Astrocyte (in vitro differentiated cells and primary cell): ENCODE measurements around the gene CLBA1. TPM values are rescaled to one million over a fixed set of nuclear protein-coding genes. Genes with fewer than 3 reads are reported as not detected.
"Not testable (repeated sequence)": the region's sequence is repeated elsewhere in the genome, so short reads cannot be mapped to it uniquely, and the experiment has no call there.

ENCODE experiments used
- DNase-seq: peaks from one replicate; pipeline ENCODE4 v3.0.0-alpha.2; 2010; ENCODE audit warnings: low read depth
- FAIRE-seq: peaks from 2 replicates; lab custom pipeline; 2011; peaks lifted over from hg19 to GRCh38; lab: Jason Lieb, UNC
- H2AFZ ChIP-seq: 2 replicates; pipeline ENCODE4 v1.6.0; 2012; ENCODE audit warnings: low read depth, low read length, inconsistent platforms
- H3K27ac ChIP-seq: 2 replicates; pipeline ENCODE4 v1.5.1; 2011; ENCODE audit warnings: low read depth, low read length, inconsistent platforms
- H3K27me3 ChIP-seq: 2 replicates; pipeline ENCODE4 v1.6.0; 2011; ENCODE audit warnings: low read length, inconsistent platforms; ENCODE audit not compliant: insufficient read depth
- H3K36me3 ChIP-seq: 2 replicates; pipeline ENCODE4 v1.5.1; 2011; ENCODE audit warnings: low read length, inconsistent platforms; ENCODE audit not compliant: insufficient read depth
- H3K4me1 ChIP-seq: 2 replicates; pipeline ENCODE4 v1.5.1; 2011; ENCODE audit warnings: low read length, inconsistent platforms; ENCODE audit not compliant: insufficient read depth
- H3K4me2 ChIP-seq: 2 replicates; pipeline ENCODE4 v1.6.0; 2012; ENCODE audit warnings: low read length, inconsistent platforms
- H3K4me3 ChIP-seq: 2 replicates; pipeline ENCODE4 v1.5.1; 2011; ENCODE audit warnings: low read depth, mild to moderate bottlenecking, low read length, inconsistent platforms; ENCODE audit not compliant: insufficient read depth
- H3K79me2 ChIP-seq: 2 replicates; pipeline ENCODE4 v1.6.0; 2012; ENCODE audit warnings: mild to moderate bottlenecking, low read length, inconsistent platforms; ENCODE audit not compliant: insufficient read depth
- H3K9ac ChIP-seq: 2 replicates; pipeline ENCODE4 v1.6.0; 2012; ENCODE audit warnings: mild to moderate bottlenecking, low read length, inconsistent platforms
- H3K9me3 ChIP-seq: 2 replicates; pipeline ENCODE4 v1.5.1; 2012; ENCODE audit warnings: low read depth, mild to moderate bottlenecking, low read length, inconsistent platforms; ENCODE audit not compliant: insufficient read depth
- H4K20me1 ChIP-seq: 2 replicates; pipeline ENCODE4 v1.6.0; 2012; ENCODE audit warnings: low read length, inconsistent platforms; ENCODE audit not compliant: insufficient read depth
- H3K27ac Mint-ChIP-seq: one replicate; pipeline ENCODE4 v1.8.0; 2021; ENCODE audit warnings: mild to moderate bottlenecking, mixed read lengths; ENCODE audit not compliant: unreplicated experiment
- H3K27me3 Mint-ChIP-seq: one replicate; pipeline ENCODE4 v1.8.0; 2021; ENCODE audit warnings: low read depth, mixed read lengths; ENCODE audit not compliant: unreplicated experiment
- H3K36me3 Mint-ChIP-seq: one replicate; pipeline ENCODE4 v1.8.0; 2021; ENCODE audit warnings: low read depth, mixed read lengths; ENCODE audit not compliant: unreplicated experiment
- H3K4me1 Mint-ChIP-seq: one replicate; pipeline ENCODE4 v1.8.0; 2021; ENCODE audit warnings: low read depth, mixed read lengths; ENCODE audit not compliant: unreplicated experiment
- H3K4me3 Mint-ChIP-seq: one replicate; pipeline ENCODE4 v1.8.0; 2021; ENCODE audit warnings: mild to moderate bottlenecking, moderate library complexity, mixed read lengths; ENCODE audit not compliant: unreplicated experiment
- H3K9me3 Mint-ChIP-seq: one replicate; pipeline ENCODE4 v1.8.0; 2021; ENCODE audit warnings: mild to moderate bottlenecking, mixed read lengths; ENCODE audit not compliant: unreplicated experiment
- CTCF ChIP-seq: IDR thresholded peaks from 2 replicates; pipeline ENCODE4 v1.5.1; 2011; ENCODE audit warnings: low read depth, mild to moderate bottlenecking, inconsistent platforms, low read length, moderate library complexity; ENCODE audit not compliant: insufficient read depth
- EZH2 ChIP-seq: IDR thresholded peaks from 2 replicates; pipeline ENCODE4 v1.6.1; 2012; ENCODE audit warnings: mild to moderate bottlenecking, low read length, inconsistent platforms; ENCODE audit not compliant: insufficient read depth
- total RNA-seq: library from RNA; stranded (reverse); gene quantifications from 2 replicates; pipeline ENCODE4 v1.2.1, GENCODE V29; 2021

CLBA1 gene
- total RNA-seq, 1 donor from 2014 or later, result 6.3 TPM

GRCh38 chr14:104948736-104949031, 36.9 kb upstream of the CLBA1 start:
- Histone ChIP-seq H3K9ac (no peak overlapping the region), H2AFZ (no peak overlapping the region), H3K79me2 (no peaks in the 10 kb centered on the region), H3K27ac (no peak overlapping the region), H3K9me3 (no peaks in the 10 kb centered on the region), H4K20me1 (no peaks in the 10 kb centered on the region), H3K27me3 (no peaks in the 10 kb centered on the region), H3K36me3 (no peaks in the 10 kb centered on the region), H3K4me3 (no peak overlapping the region), H3K4me1 (no peaks in the 10 kb centered on the region), H3K4me2 (no peak overlapping the region)
- Mint-ChIP-seq H3K36me3 (peaks cover 15% of the 10 kb centered on the region), H3K4me1 (no peaks in the 10 kb centered on the region), H3K9me3 (peaks cover 2% of the 10 kb centered on the region), H3K4me3 (no peak overlapping the region), H3K27me3 (peaks cover 3% of the 10 kb centered on the region), H3K27ac (no peak overlapping the region)
- DNase-seq, result no peak
- TF ChIP-seq EZH2 (no peak), CTCF (no peak)
- FAIRE-seq, result no peak

GRCh38 chr14:104949406-104949955, 36.1 kb upstream of the CLBA1 start:
- not testable (repeated sequence) for H3K9ac ChIP-seq, H3K4me3 Mint-ChIP-seq, H3K36me3 ChIP-seq, H3K9me3 Mint-ChIP-seq, H3K4me2 ChIP-seq, H3K4me1 ChIP-seq, H2AFZ ChIP-seq, H3K27ac Mint-ChIP-seq, FAIRE-seq, H3K9me3 ChIP-seq, H3K27me3 Mint-ChIP-seq, H3K27me3 ChIP-seq, H3K79me2 ChIP-seq, DNase-seq, H3K4me3 ChIP-seq, H3K4me1 Mint-ChIP-seq, H3K27ac ChIP-seq, H4K20me1 ChIP-seq
- peaks cover 18% of the 10 kb centered on the region for H3K36me3 Mint-ChIP-seq

DNA sequence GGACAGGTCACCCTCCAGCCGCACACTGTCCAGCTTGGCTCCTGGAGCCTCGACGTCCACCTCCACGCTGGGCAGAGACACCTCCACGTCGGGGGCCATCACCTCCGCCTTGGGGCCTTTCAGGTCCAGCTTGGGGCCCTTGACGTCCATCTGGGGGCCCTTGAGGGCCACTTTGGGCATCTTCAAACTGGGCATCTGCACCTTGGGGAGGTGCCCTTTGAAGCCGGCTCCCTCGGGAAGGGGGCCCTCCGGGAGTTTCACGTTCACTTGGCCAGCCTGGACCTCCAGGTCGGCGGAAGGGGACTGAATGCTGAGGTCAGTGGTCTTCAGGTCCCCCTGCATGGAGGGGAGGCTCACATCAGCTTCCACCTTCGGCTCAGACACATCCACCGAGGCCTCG, 35.6 kb upstream of the CLBA1 start:
- Mint-ChIP-seq H3K27me3 (peaks cover 3% of the 10 kb centered on the region), H3K9me3 (peaks cover 2% of the 10 kb centered on the region), H3K36me3 (peaks cover 19% of the 10 kb centered on the region), H3K4me1 (no peaks in the 10 kb centered on the region), H3K27ac (no peak overlapping the region), H3K4me3 (no peak overlapping the region)
- Histone ChIP-seq H4K20me1 (no peaks in the 10 kb centered on the region), H3K9ac (no peak overlapping the region), H3K36me3 (no peaks in the 10 kb centered on the region), H3K4me3 (no peak overlapping the region), H2AFZ (no peak overlapping the region), H3K79me2 (no peaks in the 10 kb centered on the region), H3K27ac (no peak overlapping the region), H3K4me2 (no peak overlapping the region), H3K9me3 (no peaks in the 10 kb centered on the region), H3K27me3 (no peaks in the 10 kb centered on the region), H3K4me1 (no peaks in the 10 kb centered on the region)
- no peak for TF ChIP-seq CTCF
- no peak for TF ChIP-seq EZH2
- DNase-seq, result no peak
- no peak for FAIRE-seq

- H3K4me2 ChIP-seq, H3K27me3 ChIP-seq, H3K9ac ChIP-seq, DNase-seq, H4K20me1 ChIP-seq, FAIRE-seq, H3K9me3 ChIP-seq, H3K27ac ChIP-seq, H3K4me3 ChIP-seq, H3K27me3 Mint-ChIP-seq, H3K79me2 ChIP-seq, H3K36me3 ChIP-seq, H3K9me3 Mint-ChIP-seq, H3K4me1 Mint-ChIP-seq, H3K4me1 ChIP-seq, H2AFZ ChIP-seq, H3K27ac Mint-ChIP-seq, H3K4me3 Mint-ChIP-seq: not testable (repeated sequence)
- peaks cover 19% of the 10 kb centered on the region for H3K36me3 Mint-ChIP-seq
Measured at GRCh38 chr14:104950701-104951100, 34.9 kb upstream of the CLBA1 start.

DNA sequence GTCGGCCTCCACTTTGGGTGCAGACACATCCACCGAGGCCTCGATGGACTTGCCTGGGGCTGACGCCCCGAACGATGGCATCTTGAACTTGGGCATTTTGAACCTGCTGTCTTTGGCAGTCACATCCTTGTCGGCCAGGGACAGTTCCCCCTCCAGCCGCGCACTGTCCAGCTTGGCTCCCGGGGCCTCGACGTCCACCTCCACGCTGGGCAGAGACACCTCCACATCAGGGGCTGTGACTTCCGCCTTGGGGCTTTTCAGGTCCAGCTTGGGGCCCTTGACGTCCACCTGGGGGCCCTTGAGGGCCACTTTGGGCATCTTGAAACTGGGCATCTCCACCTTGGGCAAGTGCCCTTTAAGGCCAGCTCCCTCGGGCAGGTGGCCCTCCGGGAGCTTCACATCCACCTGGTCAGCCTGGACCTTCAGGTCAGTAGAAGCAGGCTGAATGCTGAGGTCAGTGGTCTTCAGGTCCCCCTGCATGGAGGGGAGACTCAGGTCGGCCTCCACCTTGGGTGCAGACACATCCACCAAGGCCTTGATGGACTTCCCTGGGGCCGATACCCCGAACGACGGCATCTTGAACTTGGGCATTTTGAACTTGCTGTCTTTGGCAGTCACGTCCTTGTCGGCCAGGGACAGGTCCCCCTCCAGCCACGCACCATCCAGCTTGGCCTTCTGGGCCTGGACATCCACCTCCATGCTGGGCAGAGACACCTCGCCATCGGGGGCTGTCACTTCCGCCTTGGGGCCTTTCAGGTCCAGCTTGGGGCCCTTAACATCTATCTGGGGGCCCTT, 33.5 kb upstream of the CLBA1 start:
- H2AFZ ChIP-seq, H3K9me3 Mint-ChIP-seq, H3K9me3 ChIP-seq, DNase-seq, H3K9ac ChIP-seq, H4K20me1 ChIP-seq, FAIRE-seq, H3K4me2 ChIP-seq, H3K4me1 Mint-ChIP-seq, H3K4me1 ChIP-seq, H3K27ac Mint-ChIP-seq, H3K4me3 ChIP-seq, H3K27ac ChIP-seq, H3K27me3 ChIP-seq, H3K36me3 ChIP-seq, H3K27me3 Mint-ChIP-seq, H3K4me3 Mint-ChIP-seq, H3K79me2 ChIP-seq: not testable (repeated sequence)
- H3K36me3 Mint-ChIP-seq, result peaks cover 19% of the 10 kb centered on the region
